H9 (cell line): ENCODE results near the gene TRMT1. TPM values are rescaled to one million over a fixed set of nuclear protein-coding genes. Genes with fewer than 3 reads are reported as not detected.

Experiments used
- DNase-seq: peaks from one replicate; pipeline ENCODE4 v3.0.0-alpha.2; 2017
- H2AFZ ChIP-seq: one replicate; pipeline ENCODE4 v1.6.1; 2013; ENCODE audit warnings: mild to moderate bottlenecking, low read length, control low read depth, moderate library complexity
- H2AK5ac ChIP-seq: 2 replicates; pipeline ENCODE4 v1.6.1; 2013; ENCODE audit warnings: low read length, control low read depth, mixed read lengths; ENCODE audit not compliant: insufficient read length
- H2BK120ac ChIP-seq: one replicate; pipeline ENCODE4 v1.6.1; 2013; ENCODE audit warnings: low read depth, mild to moderate bottlenecking, low read length, control low read depth, inconsistent platforms; ENCODE audit not compliant: poor library complexity, severe bottlenecking
- H2BK12ac ChIP-seq: 2 replicates; pipeline ENCODE4 v1.6.1; 2013; ENCODE audit warnings: low read length, control low read depth, mixed read lengths, low read depth; ENCODE audit not compliant: insufficient read length
- H2BK15ac ChIP-seq: 2 replicates; pipeline ENCODE4 v1.6.1; 2013; ENCODE audit warnings: low read depth, low read length, control low read depth
- H2BK20ac ChIP-seq: one replicate; pipeline ENCODE4 v1.6.1; 2013; ENCODE audit warnings: low read depth, mild to moderate bottlenecking, low read length, control low read depth, inconsistent platforms; ENCODE audit not compliant: poor library complexity, severe bottlenecking
- H2BK5ac ChIP-seq: 2 replicates; pipeline ENCODE4 v1.6.1; 2013; ENCODE audit warnings: low read length, control low read depth, mixed read lengths; ENCODE audit not compliant: insufficient read length
- H3K14ac ChIP-seq: 2 replicates; pipeline ENCODE4 v1.6.1; 2013; ENCODE audit warnings: low read length, control low read depth; ENCODE audit not compliant: insufficient read depth
- H3K18ac ChIP-seq: 2 replicates; pipeline ENCODE4 v1.6.1; 2013; ENCODE audit warnings: low read depth, mild to moderate bottlenecking, mixed read lengths, low read length, control low read depth; ENCODE audit not compliant: insufficient read length
- H3K23ac ChIP-seq: 2 replicates; pipeline ENCODE4 v1.6.1; 2013; ENCODE audit warnings: low read length, control low read depth, mixed read lengths, low read depth; ENCODE audit not compliant: insufficient read length
- H3K23me2 ChIP-seq: 2 replicates; pipeline ENCODE4 v1.6.1; 2013; ENCODE audit warnings: low read depth, mild to moderate bottlenecking, mixed read lengths, low read length, control low read depth; ENCODE audit not compliant: insufficient read length, poor library complexity, severe bottlenecking
- H3K27ac ChIP-seq: 2 replicates; pipeline ENCODE4 v1.5.1; 2013; ENCODE audit warnings: low read length, control low read depth, mixed read lengths, low read depth; ENCODE audit not compliant: insufficient read length
- H3K27me3 ChIP-seq: 2 replicates; pipeline ENCODE4 v1.6.1; 2013; ENCODE audit warnings: low read length, control low read depth, inconsistent platforms; ENCODE audit not compliant: insufficient read depth
- H3K4ac ChIP-seq: 2 replicates; pipeline ENCODE4 v1.6.1; 2013; ENCODE audit warnings: low read depth, mild to moderate bottlenecking, control low read depth, inconsistent platforms, low read length, moderate library complexity
- H3K4me1 ChIP-seq: 2 replicates; pipeline ENCODE4 v1.6.1; 2013; ENCODE audit warnings: low read length, control low read depth, inconsistent platforms; ENCODE audit not compliant: insufficient read depth
- H3K4me2 ChIP-seq: 2 replicates; pipeline ENCODE4 v1.6.1; 2013; ENCODE audit warnings: low read length, control low read depth, mixed read lengths; ENCODE audit not compliant: insufficient read length, insufficient read depth
- H3K56ac ChIP-seq: 2 replicates; pipeline ENCODE4 v1.6.1; 2013; ENCODE audit warnings: low read depth, mild to moderate bottlenecking, mixed read lengths, low read length, control low read depth; ENCODE audit not compliant: insufficient read length
- H3K79me1 ChIP-seq: 2 replicates; pipeline ENCODE4 v1.6.1; 2013; ENCODE audit warnings: low read depth, mild to moderate bottlenecking, moderate library complexity, low read length, control low read depth, inconsistent platforms; ENCODE audit not compliant: insufficient read depth, poor library complexity, severe bottlenecking
- H3K79me2 ChIP-seq: 2 replicates; pipeline ENCODE4 v1.6.1; 2013; ENCODE audit warnings: low read length, control low read depth, inconsistent platforms; ENCODE audit not compliant: insufficient read depth
- H3K9ac ChIP-seq: 2 replicates; pipeline ENCODE4 v1.6.1; 2013; ENCODE audit warnings: low read length, control low read depth, mixed read lengths; ENCODE audit not compliant: insufficient read length; ENCODE audit errors: extremely low read depth
- H3K9me3 ChIP-seq: one replicate; pipeline ENCODE4 v1.6.1; 2013; ENCODE audit warnings: low read depth, low read length, inconsistent platforms; ENCODE audit not compliant: control insufficient read depth
- H3T11ph ChIP-seq: one replicate; pipeline ENCODE4 v1.6.1; 2013; ENCODE audit warnings: mild to moderate bottlenecking, low read length, control low read depth, inconsistent platforms
- H4K20me1 ChIP-seq: one replicate; pipeline ENCODE4 v1.6.1; 2013; ENCODE audit not compliant: control insufficient read depth, insufficient read length, insufficient read depth
- H4K5ac ChIP-seq: 2 replicates; pipeline ENCODE4 v1.6.1; 2013; ENCODE audit warnings: low read depth, mild to moderate bottlenecking, mixed read lengths, low read length, control low read depth; ENCODE audit not compliant: insufficient read length
- H4K8ac ChIP-seq: replicated peaks from 2 replicates; pipeline ENCODE4 v1.6.1; 2013; ENCODE audit warnings: low read length, control low read depth, mixed read lengths, low read depth; ENCODE audit not compliant: insufficient read length
- H4K91ac ChIP-seq: 2 replicates; pipeline ENCODE4 v1.6.1; 2013; ENCODE audit warnings: low read depth, mild to moderate bottlenecking, moderate library complexity, mixed read lengths, low read length, control low read depth; ENCODE audit not compliant: insufficient read length
- H3K27ac Mint-ChIP-seq, 3 experiments: 2 replicates in 2 of 3; 3 replicates in 1 of 3; pipeline ENCODE4 v1.8.0; 2020 to 2021; ENCODE audit warnings: mixed read lengths in 3 of 3, mild to moderate bottlenecking in 1 of 3, moderate library complexity in 1 of 3
- H3K27me3 Mint-ChIP-seq: 2 replicates; pipeline ENCODE4 v1.8.0; 2021; ENCODE audit warnings: low read depth, mild to moderate bottlenecking, moderate library complexity, mixed read lengths
- H3K36me3 Mint-ChIP-seq, 3 experiments: 2 replicates in 2 of 3; 3 replicates in 1 of 3; pipeline ENCODE4 v1.8.0; 2020 to 2021; ENCODE audit warnings: low read depth in 3 of 3, mixed read lengths in 3 of 3; ENCODE audit not compliant: insufficient read depth in 1 of 3
- H3K4me1 Mint-ChIP-seq, 2 experiments: 2 replicates each; pipeline ENCODE4 v1.8.0; 2020; ENCODE audit warnings: mixed read lengths in 2 of 2
- H3K4me3 Mint-ChIP-seq, 2 experiments: 2 replicates in 1 of 2; 3 replicates in 1 of 2; pipeline ENCODE4 v1.8.0; 2020 to 2021; ENCODE audit warnings: mild to moderate bottlenecking in 2 of 2, mixed read lengths in 2 of 2, moderate library complexity in 1 of 2
- H3K9me3 Mint-ChIP-seq, 2 experiments: 2 replicates in 1 of 2; 3 replicates in 1 of 2; pipeline ENCODE4 v1.8.0; 2020; ENCODE audit warnings: mild to moderate bottlenecking in 2 of 2, mixed read lengths in 2 of 2, moderate library complexity in 1 of 2
- WGBS: extraction: QIAGEN DNeasy Blood & Tissue Kit; methylation state at CpG from one replicate; pipeline ENCODE4 v1.1.7; 2013; ENCODE audit warnings: missing lambda C conversion rate, low lambda C conversion rate, mixed read lengths; ENCODE audit not compliant: insufficient read length; ENCODE audit errors: extremely low coverage; 5-methylcytosine and 5-hydroxymethylcytosine counted together
- total RNA-seq: library from RNA; stranded (reverse); gene quantifications from 2 replicates; pipeline ENCODE4 v1.2.1, GENCODE V29; 2021
- TF ChIP-seq, protein P1 (sequence below): fragments of 200-600 bp; sonication (generic); conservative IDR thresholded peaks from 3 replicates; pipeline ENCODE4 v1.8.0; 2021; ENCODE audit warnings: antibody characterized with exemption, mild to moderate bottlenecking

TRMT1 gene
- total RNA-seq, 1 experiment from 2014 or later: 95.7 TPM

DNA sequence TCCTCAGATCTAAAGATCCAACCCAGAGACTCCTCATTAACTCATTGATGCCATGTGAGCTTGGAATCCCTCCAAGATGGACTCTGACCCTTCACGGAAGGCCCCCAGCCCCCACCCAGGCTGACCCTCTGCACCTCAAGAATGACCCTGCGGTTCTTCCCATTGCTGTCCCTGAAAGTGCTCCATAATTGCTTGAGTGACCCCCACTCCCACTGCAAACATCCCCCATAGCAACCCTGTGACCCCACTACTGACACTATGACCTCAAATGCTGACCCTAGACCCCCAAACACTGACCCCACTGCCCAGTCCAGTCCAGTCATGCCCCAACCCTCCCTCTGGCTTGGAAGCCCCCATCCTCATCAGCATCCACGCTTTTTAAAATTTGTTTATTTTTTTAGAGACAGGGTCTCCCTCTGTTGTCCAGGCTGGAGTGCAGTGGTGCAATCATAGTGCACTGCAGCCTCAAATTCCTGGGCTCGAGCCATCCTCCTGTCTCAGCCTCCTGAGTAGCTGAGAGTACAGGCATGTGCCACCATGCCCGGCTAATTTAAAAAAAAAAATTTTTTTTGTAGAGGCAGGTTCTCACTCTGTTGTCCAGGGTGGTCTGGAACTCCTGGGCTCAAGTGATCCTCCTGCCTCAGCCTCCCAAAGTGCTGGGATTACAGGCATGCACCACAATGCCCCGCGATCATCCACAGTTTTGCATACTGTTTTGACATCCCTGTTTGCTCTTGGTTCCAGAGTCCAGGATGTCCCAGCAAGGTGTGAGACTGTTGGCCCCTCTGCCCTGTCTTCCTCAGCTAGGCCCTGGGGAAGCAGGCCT, 14.7 kb downstream of the TRMT1 start:
- Histone ChIP-seq H3K4ac (no peak overlapping the region), H3K9me3 (no peaks in the 10 kb centered on the region), H3K79me2 (no peaks in the 10 kb centered on the region), H3T11ph (no peak overlapping the region), H4K91ac (no peak overlapping the region), H3K9ac (no peak overlapping the region), H2BK5ac (no peak overlapping the region), H2BK15ac (no peak overlapping the region), H4K20me1 (peaks cover 3% of the 10 kb centered on the region), H2BK120ac (no peak overlapping the region), H4K8ac (no peak overlapping the region), H3K23me2 (peaks cover 3% of the 10 kb centered on the region), H2AFZ (no peak overlapping the region), H2AK5ac (no peak overlapping the region), H3K27me3 (peaks cover 33% of the 10 kb centered on the region; the same call in 1 of the 2 replicates), H3K18ac (no peak overlapping the region), H2BK12ac (no peak overlapping the region), H2BK20ac (no peak overlapping the region), H3K14ac (no peak overlapping the region), H3K27ac (no peak overlapping the region), H3K79me1 (no peaks in the 10 kb centered on the region), H4K5ac (no peak overlapping the region), H3K4me2 (no peak overlapping the region), H3K4me1 (no peaks in the 10 kb centered on the region), H3K56ac (no peak overlapping the region), H3K23ac (no peak overlapping the region)
- Mint-ChIP-seq H3K27ac (no peak overlapping the region), H3K27me3 (peaks cover 58% of the 10 kb centered on the region), H3K9me3 (peaks cover 7% of the 10 kb centered on the region in 2 experiments; a peak in 4 of 5 replicates), H3K36me3 (peaks cover 0 to 3% (median 2%) of the 10 kb centered on the region in 3 experiments; a peak in 3 of 7 replicates), H3K4me3 (peak overlapping the region; percentile 7 to 68; a peak in 3 of 5 replicates), H3K4me1 (peaks cover 16 to 29% of the 10 kb centered on the region in 2 experiments)
- TF ChIP-seq, protein P1, sequence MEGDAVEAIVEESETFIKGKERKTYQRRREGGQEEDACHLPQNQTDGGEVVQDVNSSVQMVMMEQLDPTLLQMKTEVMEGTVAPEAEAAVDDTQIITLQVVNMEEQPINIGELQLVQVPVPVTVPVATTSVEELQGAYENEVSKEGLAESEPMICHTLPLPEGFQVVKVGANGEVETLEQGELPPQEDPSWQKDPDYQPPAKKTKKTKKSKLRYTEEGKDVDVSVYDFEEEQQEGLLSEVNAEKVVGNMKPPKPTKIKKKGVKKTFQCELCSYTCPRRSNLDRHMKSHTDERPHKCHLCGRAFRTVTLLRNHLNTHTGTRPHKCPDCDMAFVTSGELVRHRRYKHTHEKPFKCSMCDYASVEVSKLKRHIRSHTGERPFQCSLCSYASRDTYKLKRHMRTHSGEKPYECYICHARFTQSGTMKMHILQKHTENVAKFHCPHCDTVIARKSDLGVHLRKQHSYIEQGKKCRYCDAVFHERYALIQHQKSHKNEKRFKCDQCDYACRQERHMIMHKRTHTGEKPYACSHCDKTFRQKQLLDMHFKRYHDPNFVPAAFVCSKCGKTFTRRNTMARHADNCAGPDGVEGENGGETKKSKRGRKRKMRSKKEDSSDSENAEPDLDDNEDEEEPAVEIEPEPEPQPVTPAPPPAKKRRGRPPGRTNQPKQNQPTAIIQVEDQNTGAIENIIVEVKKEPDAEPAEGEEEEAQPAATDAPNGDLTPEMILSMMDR: no peak
- no peak for DNase-seq
- no CpG with 5 or more reads among the region's 7 CpGs for WGBS
